Measurements from ENCODE around the gene SSB. TPM values are rescaled to one million over a fixed set of nuclear protein-coding genes. Genes with fewer than 3 reads are reported as not detected.

The SSB gene
- polyA plus RNA-seq, 2 of the 4 experiments (the other 2 are of a cell fraction) = 253 to 255 TPM

GRCh38 chr2:169803480-169803879 lies 4.8 kb downstream of the SSB start:
- POLR2A ChIA-PET = no interaction called here
- ATAC-seq (no peak), DNase-seq (ENCODE audit: low read depth in 1 of 2, low spot score in 1 of 2) (no peak), FAIRE-seq (no peak)
- H3K4me1 ChIP-seq = peaks cover 8% of the 10 kb centered on the region
- WGBS (ENCODE audit: missing lambda C conversion rate) = 94% methylated on average over 9 of the region's 9 CpGs
- no peak overlapping the region for H3K4me2 ChIP-seq
- no peaks in the 10 kb centered on the region for H3K9me3 ChIP-seq
- H3K4me3 ChIP-seq = no peak overlapping the region
- CTCF ChIA-PET = interaction anchor here (1.2 to 1.3 kb wide), 2 partner anchors 12 to 21 kb away, joined by 3 to 7 read pairs; partner anchors contain the start of gene METTL5
- no peak overlapping the region for H3K27ac ChIP-seq
- TF ChIP-seq, protein P1, sequence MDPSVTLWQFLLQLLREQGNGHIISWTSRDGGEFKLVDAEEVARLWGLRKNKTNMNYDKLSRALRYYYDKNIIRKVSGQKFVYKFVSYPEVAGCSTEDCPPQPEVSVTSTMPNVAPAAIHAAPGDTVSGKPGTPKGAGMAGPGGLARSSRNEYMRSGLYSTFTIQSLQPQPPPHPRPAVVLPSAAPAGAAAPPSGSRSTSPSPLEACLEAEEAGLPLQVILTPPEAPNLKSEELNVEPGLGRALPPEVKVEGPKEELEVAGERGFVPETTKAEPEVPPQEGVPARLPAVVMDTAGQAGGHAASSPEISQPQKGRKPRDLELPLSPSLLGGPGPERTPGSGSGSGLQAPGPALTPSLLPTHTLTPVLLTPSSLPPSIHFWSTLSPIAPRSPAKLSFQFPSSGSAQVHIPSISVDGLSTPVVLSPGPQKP (IDR thresholded peaks at IDR 0.05; ENCODE audit: low read depth, low read length) = no peak
- TF ChIP-seq KDM5A (IDR thresholded peaks at IDR 0.05) = no peak
- TF ChIP-seq, protein P2, sequence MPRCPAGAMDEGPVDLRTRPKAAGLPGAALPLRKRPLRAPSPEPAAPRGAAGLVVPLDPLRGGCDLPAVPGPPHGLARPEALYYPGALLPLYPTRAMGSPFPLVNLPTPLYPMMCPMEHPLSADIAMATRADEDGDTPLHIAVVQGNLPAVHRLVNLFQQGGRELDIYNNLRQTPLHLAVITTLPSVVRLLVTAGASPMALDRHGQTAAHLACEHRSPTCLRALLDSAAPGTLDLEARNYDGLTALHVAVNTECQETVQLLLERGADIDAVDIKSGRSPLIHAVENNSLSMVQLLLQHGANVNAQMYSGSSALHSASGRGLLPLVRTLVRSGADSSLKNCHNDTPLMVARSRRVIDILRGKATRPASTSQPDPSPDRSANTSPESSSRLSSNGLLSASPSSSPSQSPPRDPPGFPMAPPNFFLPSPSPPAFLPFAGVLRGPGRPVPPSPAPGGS (IDR thresholded peaks at IDR 0.05) = no peak
- TF ChIP-seq MYC (IDR thresholded peaks at IDR 0.05; ENCODE audit: borderline replicate concordance, low read length) = no peak
- no peak for TF ChIP-seq E2F6 (IDR thresholded peaks at IDR 0.05; ENCODE audit: borderline replicate concordance, low read depth)
- TF ChIP-seq REST (IDR thresholded peaks at IDR 0.05) = no peak
- TF ChIP-seq, protein P3, sequence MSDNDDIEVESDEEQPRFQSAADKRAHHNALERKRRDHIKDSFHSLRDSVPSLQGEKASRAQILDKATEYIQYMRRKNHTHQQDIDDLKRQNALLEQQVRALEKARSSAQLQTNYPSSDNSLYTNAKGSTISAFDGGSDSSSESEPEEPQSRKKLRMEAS (IDR thresholded peaks at IDR 0.05) = no peak
- TF ChIP-seq EHF (CRISPR knock-in tag; IDR thresholded peaks at IDR 0.05) = no peak
- TF ChIP-seq FOXS1 (CRISPR knock-in tag; IDR thresholded peaks at IDR 0.05) = no peak
- TF ChIP-seq EP300 (IDR thresholded peaks at IDR 0.05) = no peak
- TF ChIP-seq ZSCAN20 (CRISPR knock-in tag; IDR thresholded peaks at IDR 0.05) = no peak
- no peak for TF ChIP-seq ATOH8 (CRISPR knock-in tag; IDR thresholded peaks at IDR 0.05; ENCODE audit: low read depth)
- no peak for TF ChIP-seq MAZ (IDR thresholded peaks at IDR 0.05; ENCODE audit: borderline replicate concordance, low read depth, low read length)

DNA sequence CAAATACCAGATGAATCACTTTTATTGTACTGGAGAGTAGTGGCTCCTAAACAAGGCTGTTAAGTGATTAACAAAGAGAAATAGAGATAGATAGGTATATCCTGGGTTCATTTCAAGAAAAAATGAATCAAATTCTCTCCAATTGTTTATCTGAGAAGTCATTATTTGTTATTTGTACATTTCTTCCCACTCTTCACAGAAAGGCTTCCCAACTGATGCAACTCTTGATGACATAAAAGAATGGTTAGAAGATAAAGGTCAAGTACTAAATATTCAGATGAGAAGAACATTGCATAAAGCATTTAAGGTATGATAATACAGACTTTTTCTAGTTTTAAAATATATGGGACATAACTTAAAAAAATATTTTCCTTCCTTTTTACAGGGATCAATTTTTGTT lies 7.9 kb downstream of the SSB start:
- H3K27ac ChIP-seq = no peak overlapping the region
- H3K4me3 ChIP-seq = no peak overlapping the region
- DNase-seq (ENCODE audit: low read depth in 1 of 2, low spot score in 1 of 2) (no peak), ATAC-seq (no peak), FAIRE-seq (no peak)
- no peaks in the 10 kb centered on the region for H3K9me3 ChIP-seq
- ChIA-PET POLR2A (no interaction called here), CTCF (interaction anchor here (1.5 kb wide), 1 partner anchor 18 kb away, joined by 5 read pairs; the partner anchor contains the start of gene METTL5)
- H3K4me1 ChIP-seq = no peaks in the 10 kb centered on the region
- H3K4me2 ChIP-seq = no peak overlapping the region
- TF ChIP-seq TFCP2L1 (CRISPR knock-in tag; IDR thresholded peaks at IDR 0.05) = no peak
- TF ChIP-seq NR3C1 (IDR thresholded peaks at IDR 0.05) = no peak
- no peak for TF ChIP-seq EHMT2 (IDR thresholded peaks at IDR 0.05; ENCODE audit: low read depth)
- TF ChIP-seq ZNF302 (CRISPR knock-in tag; IDR thresholded peaks at IDR 0.05) = no peak
- no peak for TF ChIP-seq SMC3 (IDR thresholded peaks at IDR 0.05)
- TF ChIP-seq ZFP36 (IDR thresholded peaks at IDR 0.05; ENCODE audit: borderline replicate concordance, partially characterized antibody) = no peak

Data from A549 (cell line).